ENCODE measurements around the gene PPP2R3B.

GRCh38 chrX:352181-352580, 34.5 kb downstream of the PPP2R3B start:
- TF ChIP-seq, protein P1, sequence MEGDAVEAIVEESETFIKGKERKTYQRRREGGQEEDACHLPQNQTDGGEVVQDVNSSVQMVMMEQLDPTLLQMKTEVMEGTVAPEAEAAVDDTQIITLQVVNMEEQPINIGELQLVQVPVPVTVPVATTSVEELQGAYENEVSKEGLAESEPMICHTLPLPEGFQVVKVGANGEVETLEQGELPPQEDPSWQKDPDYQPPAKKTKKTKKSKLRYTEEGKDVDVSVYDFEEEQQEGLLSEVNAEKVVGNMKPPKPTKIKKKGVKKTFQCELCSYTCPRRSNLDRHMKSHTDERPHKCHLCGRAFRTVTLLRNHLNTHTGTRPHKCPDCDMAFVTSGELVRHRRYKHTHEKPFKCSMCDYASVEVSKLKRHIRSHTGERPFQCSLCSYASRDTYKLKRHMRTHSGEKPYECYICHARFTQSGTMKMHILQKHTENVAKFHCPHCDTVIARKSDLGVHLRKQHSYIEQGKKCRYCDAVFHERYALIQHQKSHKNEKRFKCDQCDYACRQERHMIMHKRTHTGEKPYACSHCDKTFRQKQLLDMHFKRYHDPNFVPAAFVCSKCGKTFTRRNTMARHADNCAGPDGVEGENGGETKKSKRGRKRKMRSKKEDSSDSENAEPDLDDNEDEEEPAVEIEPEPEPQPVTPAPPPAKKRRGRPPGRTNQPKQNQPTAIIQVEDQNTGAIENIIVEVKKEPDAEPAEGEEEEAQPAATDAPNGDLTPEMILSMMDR (IDR thresholded peaks at IDR 0.05; ENCODE audit: poor library complexity, severe bottlenecking): no peak
- TF ChIP-seq POLR2AphosphoS5 (IDR thresholded peaks at IDR 0.05) (no peak), MXI1 (conservative IDR thresholded peaks at IDR 0.05; ENCODE audit: poor library complexity, severe bottlenecking) (no peak), EZH2 (IDR thresholded peaks at IDR 0.05; ENCODE audit: borderline replicate concordance, insufficient read depth, low read length, poor library complexity, severe bottlenecking) (no peak)

Measured in neural cell (in vitro differentiated cells).